ENCODE measurements around the gene PCDHGA7. TPM values are rescaled to one million over a fixed set of nuclear protein-coding genes. Genes with fewer than 3 reads are reported as not detected.

PCDHGA7 gene
- total RNA-seq, 1 experiment from 2014 or later: 1.6 TPM

DNA sequence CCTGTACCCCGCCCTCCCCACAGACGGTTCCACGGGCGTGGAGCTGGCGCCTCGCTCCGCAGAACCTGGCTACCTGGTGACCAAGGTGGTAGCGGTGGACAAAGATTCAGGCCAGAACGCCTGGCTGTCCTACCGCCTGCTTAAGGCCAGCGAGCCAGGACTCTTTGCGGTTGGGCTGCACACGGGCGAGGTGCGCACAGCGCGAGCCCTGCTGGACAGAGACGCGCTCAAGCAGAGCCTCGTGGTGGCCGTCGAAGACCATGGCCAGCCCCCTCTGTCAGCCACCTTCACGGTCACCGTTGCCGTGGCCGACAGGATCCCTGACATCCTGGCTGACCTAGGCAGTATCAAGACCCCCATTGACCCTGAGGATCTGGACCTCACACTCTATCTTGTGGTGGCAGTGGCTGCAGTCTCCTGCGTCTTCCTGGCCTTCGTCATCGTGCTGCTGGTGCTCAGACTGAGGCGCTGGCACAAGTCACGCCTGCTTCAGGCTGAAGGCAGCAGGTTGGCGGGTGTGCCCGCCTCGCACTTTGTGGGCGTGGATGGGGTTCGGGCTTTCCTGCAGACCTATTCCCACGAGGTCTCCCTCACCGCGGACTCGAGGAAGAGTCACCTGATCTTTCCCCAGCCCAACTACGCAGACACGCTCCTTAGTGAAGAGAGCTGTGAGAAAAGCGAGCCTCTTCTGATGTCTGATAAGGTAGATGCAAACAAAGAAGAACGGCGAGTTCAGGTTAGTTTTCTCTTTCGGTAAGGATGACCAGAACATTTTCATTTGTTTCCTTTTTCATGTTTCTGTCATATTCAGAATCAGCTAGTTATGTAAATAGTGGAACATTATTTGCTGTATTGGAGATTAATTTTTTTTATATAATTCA, 16.3 kb upstream of the PCDHGA7 start:
- H3K9me3 Mint-ChIP-seq: peaks cover 57% of the 10 kb centered on the region

DNA sequence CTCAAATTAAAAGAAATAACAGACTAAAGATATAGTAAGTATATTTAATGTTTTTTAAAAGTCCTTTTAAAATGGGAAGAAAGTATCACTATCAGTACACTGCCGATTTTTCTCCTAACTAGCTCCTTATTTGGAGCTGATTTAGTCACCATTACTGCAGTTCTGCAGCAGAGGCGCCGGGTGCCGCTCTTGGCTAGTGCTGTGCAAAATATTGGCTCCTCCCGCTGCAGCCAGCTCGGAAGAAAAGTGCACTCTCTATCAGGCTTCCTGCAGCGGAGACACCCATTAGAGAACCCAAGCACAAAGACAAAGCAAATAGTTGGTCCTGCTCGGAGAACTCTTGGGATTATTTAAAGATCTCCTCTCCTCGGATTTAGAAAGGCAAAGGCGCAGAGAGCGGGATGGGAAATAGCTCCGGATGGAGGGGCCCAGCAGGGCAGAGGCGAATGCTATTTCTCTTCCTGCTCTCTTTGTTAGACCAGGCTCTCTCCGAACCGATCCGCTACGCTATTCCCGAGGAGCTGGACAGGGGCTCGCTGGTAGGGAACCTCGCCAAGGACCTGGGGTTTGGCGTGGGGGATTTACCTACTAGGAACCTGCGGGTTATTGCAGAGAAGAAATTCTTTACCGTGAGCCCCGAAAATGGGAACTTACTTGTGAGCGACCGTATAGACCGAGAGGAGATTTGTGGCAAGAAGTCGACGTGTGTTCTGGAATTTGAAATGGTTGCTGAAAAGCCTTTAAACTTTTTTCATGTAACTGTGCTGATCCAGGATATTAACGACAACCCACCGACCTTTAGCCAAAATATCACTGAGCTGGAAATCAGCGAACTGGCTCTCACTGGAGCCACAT, 12.3 kb upstream of the PCDHGA7 start, which contains the start of gene PCDHGB3:
PCDHGB3 (plus strand) TSS at position 249 of the 855 bp plus-strand sequence; CDS start at position 402, 153 bp downstream.
- TF ChIP-seq TEAD4 (CRISPR knock-in tag; IDR thresholded peaks at IDR 0.05) (no peak), RELA (CRISPR knock-in tag; IDR thresholded peaks at IDR 0.05; ENCODE audit: borderline replicate concordance) (no peak), SP1 (CRISPR knock-in tag; conservative IDR thresholded peaks at IDR 0.05) (no peak), TCF7 (CRISPR knock-in tag; IDR thresholded peaks at IDR 0.05; ENCODE audit: low read depth) (no peak), CREB1 (CRISPR knock-in tag; IDR thresholded peaks at IDR 0.05) (no peak)
- TF ChIP-seq, protein P1, sequence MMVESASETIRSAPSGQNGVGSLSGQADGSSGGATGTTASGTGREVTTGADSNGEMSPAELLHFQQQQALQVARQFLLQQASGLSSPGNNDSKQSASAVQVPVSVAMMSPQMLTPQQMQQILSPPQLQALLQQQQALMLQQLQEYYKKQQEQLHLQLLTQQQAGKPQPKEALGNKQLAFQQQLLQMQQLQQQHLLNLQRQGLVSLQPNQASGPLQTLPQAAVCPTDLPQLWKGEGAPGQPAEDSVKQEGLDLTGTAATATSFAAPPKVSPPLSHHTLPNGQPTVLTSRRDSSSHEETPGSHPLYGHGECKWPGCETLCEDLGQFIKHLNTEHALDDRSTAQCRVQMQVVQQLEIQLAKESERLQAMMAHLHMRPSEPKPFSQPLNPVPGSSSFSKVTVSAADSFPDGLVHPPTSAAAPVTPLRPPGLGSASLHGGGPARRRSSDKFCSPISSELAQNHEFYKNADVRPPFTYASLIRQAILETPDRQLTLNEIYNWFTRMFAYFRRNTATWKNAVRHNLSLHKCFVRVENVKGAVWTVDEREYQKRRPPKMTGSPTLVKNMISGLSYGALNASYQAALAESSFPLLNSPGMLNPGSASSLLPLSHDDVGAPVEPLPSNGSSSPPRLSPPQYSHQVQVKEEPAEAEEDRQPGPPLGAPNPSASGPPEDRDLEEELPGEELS (CRISPR knock-in tag; IDR thresholded peaks at IDR 0.05): no peak
- TF ChIP-seq, protein P2, sequence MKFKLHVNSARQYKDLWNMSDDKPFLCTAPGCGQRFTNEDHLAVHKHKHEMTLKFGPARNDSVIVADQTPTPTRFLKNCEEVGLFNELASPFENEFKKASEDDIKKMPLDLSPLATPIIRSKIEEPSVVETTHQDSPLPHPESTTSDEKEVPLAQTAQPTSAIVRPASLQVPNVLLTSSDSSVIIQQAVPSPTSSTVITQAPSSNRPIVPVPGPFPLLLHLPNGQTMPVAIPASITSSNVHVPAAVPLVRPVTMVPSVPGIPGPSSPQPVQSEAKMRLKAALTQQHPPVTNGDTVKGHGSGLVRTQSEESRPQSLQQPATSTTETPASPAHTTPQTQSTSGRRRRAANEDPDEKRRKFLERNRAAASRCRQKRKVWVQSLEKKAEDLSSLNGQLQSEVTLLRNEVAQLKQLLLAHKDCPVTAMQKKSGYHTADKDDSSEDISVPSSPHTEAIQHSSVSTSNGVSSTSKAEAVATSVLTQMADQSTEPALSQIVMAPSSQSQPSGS (CRISPR knock-in tag; IDR thresholded peaks at IDR 0.05; ENCODE audit: borderline replicate concordance, low read depth): no peak
- TF ChIP-seq, protein P3, sequence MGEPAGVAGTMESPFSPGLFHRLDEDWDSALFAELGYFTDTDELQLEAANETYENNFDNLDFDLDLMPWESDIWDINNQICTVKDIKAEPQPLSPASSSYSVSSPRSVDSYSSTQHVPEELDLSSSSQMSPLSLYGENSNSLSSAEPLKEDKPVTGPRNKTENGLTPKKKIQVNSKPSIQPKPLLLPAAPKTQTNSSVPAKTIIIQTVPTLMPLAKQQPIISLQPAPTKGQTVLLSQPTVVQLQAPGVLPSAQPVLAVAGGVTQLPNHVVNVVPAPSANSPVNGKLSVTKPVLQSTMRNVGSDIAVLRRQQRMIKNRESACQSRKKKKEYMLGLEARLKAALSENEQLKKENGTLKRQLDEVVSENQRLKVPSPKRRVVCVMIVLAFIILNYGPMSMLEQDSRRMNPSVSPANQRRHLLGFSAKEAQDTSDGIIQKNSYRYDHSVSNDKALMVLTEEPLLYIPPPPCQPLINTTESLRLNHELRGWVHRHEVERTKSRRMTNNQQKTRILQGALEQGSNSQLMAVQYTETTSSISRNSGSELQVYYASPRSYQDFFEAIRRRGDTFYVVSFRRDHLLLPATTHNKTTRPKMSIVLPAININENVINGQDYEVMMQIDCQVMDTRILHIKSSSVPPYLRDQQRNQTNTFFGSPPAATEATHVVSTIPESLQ (CRISPR knock-in tag; IDR thresholded peaks at IDR 0.05): no peak
- TF ChIP-seq, protein P4, sequence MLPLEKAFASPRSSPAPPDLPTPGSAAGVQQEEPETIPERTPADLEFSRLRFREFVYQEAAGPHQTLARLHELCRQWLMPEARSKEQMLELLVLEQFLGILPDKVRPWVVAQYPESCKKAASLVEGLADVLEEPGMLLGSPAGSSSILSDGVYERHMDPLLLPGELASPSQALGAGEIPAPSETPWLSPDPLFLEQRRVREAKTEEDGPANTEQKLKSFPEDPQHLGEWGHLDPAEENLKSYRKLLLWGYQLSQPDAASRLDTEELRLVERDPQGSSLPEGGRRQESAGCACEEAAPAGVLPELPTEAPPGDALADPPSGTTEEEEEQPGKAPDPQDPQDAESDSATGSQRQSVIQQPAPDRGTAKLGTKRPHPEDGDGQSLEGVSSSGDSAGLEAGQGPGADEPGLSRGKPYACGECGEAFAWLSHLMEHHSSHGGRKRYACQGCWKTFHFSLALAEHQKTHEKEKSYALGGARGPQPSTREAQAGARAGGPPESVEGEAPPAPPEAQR (CRISPR knock-in tag; IDR thresholded peaks at IDR 0.05): no peak
- TF ChIP-seq, protein P5, sequence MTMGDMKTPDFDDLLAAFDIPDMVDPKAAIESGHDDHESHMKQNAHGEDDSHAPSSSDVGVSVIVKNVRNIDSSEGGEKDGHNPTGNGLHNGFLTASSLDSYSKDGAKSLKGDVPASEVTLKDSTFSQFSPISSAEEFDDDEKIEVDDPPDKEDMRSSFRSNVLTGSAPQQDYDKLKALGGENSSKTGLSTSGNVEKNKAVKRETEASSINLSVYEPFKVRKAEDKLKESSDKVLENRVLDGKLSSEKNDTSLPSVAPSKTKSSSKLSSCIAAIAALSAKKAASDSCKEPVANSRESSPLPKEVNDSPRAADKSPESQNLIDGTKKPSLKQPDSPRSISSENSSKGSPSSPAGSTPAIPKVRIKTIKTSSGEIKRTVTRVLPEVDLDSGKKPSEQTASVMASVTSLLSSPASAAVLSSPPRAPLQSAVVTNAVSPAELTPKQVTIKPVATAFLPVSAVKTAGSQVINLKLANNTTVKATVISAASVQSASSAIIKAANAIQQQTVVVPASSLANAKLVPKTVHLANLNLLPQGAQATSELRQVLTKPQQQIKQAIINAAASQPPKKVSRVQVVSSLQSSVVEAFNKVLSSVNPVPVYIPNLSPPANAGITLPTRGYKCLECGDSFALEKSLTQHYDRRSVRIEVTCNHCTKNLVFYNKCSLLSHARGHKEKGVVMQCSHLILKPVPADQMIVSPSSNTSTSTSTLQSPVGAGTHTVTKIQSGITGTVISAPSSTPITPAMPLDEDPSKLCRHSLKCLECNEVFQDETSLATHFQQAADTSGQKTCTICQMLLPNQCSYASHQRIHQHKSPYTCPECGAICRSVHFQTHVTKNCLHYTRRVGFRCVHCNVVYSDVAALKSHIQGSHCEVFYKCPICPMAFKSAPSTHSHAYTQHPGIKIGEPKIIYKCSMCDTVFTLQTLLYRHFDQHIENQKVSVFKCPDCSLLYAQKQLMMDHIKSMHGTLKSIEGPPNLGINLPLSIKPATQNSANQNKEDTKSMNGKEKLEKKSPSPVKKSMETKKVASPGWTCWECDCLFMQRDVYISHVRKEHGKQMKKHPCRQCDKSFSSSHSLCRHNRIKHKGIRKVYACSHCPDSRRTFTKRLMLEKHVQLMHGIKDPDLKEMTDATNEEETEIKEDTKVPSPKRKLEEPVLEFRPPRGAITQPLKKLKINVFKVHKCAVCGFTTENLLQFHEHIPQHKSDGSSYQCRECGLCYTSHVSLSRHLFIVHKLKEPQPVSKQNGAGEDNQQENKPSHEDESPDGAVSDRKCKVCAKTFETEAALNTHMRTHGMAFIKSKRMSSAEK (CRISPR knock-in tag; IDR thresholded peaks at IDR 0.05; ENCODE audit: borderline replicate concordance): no peak
- TF ChIP-seq, protein P6, sequence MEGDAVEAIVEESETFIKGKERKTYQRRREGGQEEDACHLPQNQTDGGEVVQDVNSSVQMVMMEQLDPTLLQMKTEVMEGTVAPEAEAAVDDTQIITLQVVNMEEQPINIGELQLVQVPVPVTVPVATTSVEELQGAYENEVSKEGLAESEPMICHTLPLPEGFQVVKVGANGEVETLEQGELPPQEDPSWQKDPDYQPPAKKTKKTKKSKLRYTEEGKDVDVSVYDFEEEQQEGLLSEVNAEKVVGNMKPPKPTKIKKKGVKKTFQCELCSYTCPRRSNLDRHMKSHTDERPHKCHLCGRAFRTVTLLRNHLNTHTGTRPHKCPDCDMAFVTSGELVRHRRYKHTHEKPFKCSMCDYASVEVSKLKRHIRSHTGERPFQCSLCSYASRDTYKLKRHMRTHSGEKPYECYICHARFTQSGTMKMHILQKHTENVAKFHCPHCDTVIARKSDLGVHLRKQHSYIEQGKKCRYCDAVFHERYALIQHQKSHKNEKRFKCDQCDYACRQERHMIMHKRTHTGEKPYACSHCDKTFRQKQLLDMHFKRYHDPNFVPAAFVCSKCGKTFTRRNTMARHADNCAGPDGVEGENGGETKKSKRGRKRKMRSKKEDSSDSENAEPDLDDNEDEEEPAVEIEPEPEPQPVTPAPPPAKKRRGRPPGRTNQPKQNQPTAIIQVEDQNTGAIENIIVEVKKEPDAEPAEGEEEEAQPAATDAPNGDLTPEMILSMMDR (IDR thresholded peaks at IDR 0.05): no peak
- TF ChIP-seq, protein P7, sequence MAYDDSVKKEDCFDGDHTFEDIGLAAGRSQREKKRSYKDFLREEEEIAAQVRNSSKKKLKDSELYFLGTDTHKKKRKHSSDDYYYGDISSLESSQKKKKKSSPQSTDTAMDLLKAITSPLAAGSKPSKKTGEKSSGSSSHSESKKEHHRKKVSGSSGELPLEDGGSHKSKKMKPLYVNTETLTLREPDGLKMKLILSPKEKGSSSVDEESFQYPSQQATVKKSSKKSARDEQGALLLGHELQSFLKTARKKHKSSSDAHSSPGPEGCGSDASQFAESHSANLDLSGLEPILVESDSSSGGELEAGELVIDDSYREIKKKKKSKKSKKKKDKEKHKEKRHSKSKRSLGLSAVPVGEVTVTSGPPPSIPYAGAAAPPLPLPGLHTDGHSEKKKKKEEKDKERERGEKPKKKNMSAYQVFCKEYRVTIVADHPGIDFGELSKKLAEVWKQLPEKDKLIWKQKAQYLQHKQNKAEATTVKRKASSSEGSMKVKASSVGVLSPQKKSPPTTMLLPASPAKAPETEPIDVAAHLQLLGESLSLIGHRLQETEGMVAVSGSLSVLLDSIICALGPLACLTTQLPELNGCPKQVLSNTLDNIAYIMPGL (CRISPR knock-in tag; IDR thresholded peaks at IDR 0.05): no peak
- peaks cover 61% of the 10 kb centered on the region for H3K36me3 Mint-ChIP-seq
- ATAC-seq (peak; percentile 95), DNase-seq (ENCODE audit: low spot score) (peak; percentile 56)
- H3K9me3 Mint-ChIP-seq: peaks cover 55% of the 10 kb centered on the region
- H3K4me3 Mint-ChIP-seq: peak within 1 kb of the TSS; percentile 61
- H3K27ac Mint-ChIP-seq: peak within 1 kb of the TSS; percentile 91
- CTCF ChIA-PET: interaction anchor here (0.6 to 3.5 kb wide), 51 partner anchors 8 to 267 kb away, joined by 3 to 37 read pairs (median 6); partner anchors contain the start of genes DIAPH1, PCDHB10, PCDHB11 and PCDHB13
- H3K27me3 Mint-ChIP-seq (ENCODE audit: low read depth): peaks cover 8% of the 10 kb centered on the region
- peaks cover 5% of the 10 kb centered on the region for H3K4me1 Mint-ChIP-seq
- POLR2A ChIA-PET: interaction anchor here (0.6 kb wide), 1 partner anchor 248 kb away, joined by 3 read pairs; the partner anchor contains the start of gene DIAPH1

More for the DNA sequence above, 16.3 kb upstream of the PCDHGA7 start:
- H3K27ac Mint-ChIP-seq: no peak overlapping the region
- peaks cover 14% of the 10 kb centered on the region for H3K27me3 Mint-ChIP-seq (ENCODE audit: low read depth)
- peaks cover 24% of the 10 kb centered on the region for H3K4me1 Mint-ChIP-seq
- TF ChIP-seq SMAD4 (CRISPR knock-in tag; IDR thresholded peaks at IDR 0.05): peak; percentile 30; the same call in 1 of the 2 replicates
- no peak for TF ChIP-seq CREM (CRISPR knock-in tag; IDR thresholded peaks at IDR 0.05)
- H3K4me3 Mint-ChIP-seq: no peak overlapping the region
- DNase-seq (ENCODE audit: low spot score) (no peak), ATAC-seq (no peak)
- CTCF ChIA-PET: no interaction called here
- H3K36me3 Mint-ChIP-seq: peaks cover 63% of the 10 kb centered on the region
- POLR2A ChIA-PET: no interaction called here

Measured in WTC11 (cell line).